Fibroblast of lung (primary cell): ENCODE measurements around the gene CX3CL1.

Experiments used
- CTCF ChIP-seq, 2 donors: IDR thresholded peaks in 1 of 2; conservative IDR thresholded peaks in 1 of 2; 1 replicate in 1 of 2; 2 replicates in 1 of 2; pipeline ENCODE4 v1.5.1; 2011 to 2012; ENCODE audit warnings: low read length in 2 of 2, control low read depth in 1 of 2, inconsistent platforms in 1 of 2, low read depth in 1 of 2, mild to moderate bottlenecking in 1 of 2
- EZH2 ChIP-seq: IDR thresholded peaks from 2 replicates; pipeline ENCODE4 v1.5.1; 2012; ENCODE audit warnings: low read length, control low read depth, mild to moderate bottlenecking; ENCODE audit errors: missing control alignments

- TF ChIP-seq CTCF (conservative IDR thresholded peaks at IDR 0.05 in 1 of 2, IDR thresholded peaks at IDR 0.05 in 1 of 2; ENCODE audit: low read depth in 1 of 2, low read length in 2 of 2): no peak
- TF ChIP-seq EZH2: no peak
Observed at GRCh38 chr16:57377080-57377841, 5.0 kb downstream of the CX3CL1 start.
